NCI-H510A (cell line): ENCODE measurements around the gene GLUD2.
"Not testable (repeated sequence)": the region's sequence is repeated elsewhere in the genome, so short reads cannot be mapped to it uniquely, and the experiment has no call there.

Source experiments
- DNase-seq: peaks from one replicate; lab custom pipeline; 2025; lab: John Stamatoyannopoulos, UW

GLUD2 gene

DNA sequence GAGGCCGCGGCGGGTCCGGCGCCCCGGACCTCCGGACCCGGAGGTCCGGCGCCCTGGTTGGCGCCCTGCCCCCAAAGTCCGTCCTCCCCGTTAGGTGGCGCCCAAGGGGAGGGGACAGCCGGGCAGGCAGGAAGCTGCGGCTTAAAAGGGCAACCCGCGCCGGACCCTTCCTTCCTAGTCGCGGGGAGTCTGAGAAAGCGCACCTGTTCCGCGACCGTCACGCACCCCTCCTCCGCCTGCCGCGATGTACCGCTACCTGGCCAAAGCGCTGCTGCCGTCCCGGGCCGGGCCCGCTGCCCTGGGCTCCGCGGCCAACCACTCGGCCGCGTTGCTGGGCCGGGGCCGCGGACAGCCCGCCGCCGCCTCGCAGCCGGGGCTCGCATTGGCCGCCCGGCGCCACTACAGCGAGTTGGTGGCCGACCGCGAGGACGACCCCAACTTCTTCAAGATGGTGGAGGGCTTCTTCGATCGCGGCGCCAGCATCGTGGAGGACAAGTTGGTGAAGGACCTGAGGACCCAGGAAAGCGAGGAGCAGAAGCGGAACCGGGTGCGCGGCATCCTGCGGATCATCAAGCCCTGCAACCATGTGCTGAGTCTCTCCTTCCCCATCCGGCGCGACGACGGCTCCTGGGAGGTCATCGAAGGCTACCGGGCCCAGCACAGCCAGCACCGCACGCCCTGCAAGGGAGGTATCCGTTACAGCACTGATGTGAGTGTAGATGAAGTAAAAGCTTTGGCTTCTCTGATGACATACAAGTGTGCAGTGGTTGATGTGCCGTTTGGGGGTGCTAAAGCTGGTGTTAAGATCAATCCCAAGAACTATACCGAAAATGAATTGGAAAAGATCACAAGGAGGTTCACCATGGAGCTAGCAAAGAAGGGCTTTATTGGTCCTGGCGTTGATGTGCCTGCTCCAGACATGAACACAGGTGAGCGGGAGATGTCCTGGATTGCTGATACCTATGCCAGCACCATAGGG lies at the start of gene GLUD2:
Gene GLUD2 (plus strand): TSS at position 170 of the 979 bp plus-strand sequence. CDS start 75 bp downstream, at position 245.
- peak; percentile 21 for DNase-seq

DNA sequence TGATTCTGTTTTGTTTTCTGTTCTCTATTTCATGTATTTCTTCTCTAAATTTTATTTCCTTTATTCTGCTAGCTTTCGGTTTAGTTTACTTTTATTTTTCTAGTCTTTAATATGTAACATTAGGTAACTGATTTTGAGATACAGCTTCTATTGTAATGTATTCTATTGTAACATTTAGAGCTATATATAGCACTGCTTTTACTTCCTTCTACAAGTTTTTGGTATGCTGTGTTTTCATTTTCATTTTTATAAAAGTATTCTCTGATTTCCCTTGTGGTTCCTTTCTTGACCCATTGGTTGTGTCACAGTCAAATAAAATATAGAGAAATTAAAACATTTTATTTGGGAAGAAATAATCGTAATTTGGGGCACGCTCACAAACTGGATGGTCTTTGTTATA lies 48.0 kb upstream of the GLUD2 start:
- no peak for DNase-seq

DNA sequence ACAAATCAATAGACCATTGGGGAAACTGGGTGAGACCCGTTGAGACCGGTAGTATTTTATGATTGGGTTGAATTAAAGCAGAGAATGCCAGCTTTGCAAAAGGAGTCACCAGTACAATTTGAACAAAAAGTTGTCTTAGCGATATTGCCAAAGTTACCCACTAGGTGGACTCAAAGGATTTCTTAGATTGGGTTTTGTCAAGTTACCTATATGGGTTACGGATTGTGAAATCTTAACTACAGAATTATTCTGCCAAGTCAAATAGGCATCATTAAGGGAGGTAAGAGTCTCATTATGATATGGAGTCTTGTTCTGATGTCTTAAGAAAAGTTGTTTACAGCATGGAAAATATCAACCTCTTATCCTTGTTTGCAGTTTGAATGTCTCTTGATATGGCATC lies 46.8 kb upstream of the GLUD2 start:
- no peak for DNase-seq

GRCh38 chrX:121008920-121009319 lies 38.5 kb upstream of the GLUD2 start:
- no peak for DNase-seq

DNA sequence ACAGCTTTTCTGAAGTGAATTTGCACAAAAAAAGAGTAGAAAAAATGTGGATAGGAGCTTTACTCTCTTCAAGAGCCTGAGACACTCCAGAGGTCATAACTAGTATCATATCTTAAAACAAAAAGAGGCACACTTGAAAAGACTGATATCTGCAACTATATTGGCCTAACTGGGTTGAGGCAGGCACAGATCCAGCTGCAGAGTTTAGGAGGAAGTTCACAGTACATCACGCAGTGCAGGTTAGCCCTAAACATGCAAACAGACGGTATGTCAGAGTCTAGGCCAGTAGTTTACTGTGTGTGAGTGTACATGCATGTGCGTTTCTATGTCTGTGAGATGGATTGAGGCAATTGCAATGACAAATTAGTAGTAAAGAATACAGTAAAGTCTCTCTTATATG lies 37.6 kb upstream of the GLUD2 start:
- no peak for DNase-seq

GRCh38 chrX:121010218-121010617 lies 37.2 kb upstream of the GLUD2 start:
- DNase-seq, result no peak

DNA sequence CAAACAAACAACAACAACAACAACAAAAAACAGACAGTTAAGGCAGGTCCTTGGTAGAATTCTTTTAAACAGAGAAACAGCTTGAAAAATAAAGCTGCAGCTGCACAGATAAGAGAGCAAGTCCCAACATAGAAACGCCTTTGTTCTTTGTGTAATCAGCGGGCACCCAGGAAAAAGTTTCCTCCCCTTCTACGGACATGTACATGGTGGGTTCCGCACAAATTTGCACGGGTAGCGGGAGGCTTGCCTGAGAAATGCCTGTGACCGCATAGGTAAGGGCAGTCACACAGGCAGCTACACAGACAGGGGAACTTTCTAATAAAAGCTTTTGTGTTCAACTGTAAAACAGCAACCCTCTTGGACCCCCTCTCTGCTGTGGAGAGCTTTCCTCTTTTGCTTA lies 36.2 kb upstream of the GLUD2 start:
- no peak for DNase-seq

- no peak for DNase-seq
Observed at GRCh38 chrX:121013897-121014455, 33.4 kb upstream of the GLUD2 start.

- no peak for DNase-seq
Observed at GRCh38 chrX:121014826-121015225, 32.6 kb upstream of the GLUD2 start.

GRCh38 chrX:121028419-121028818 lies 19.0 kb upstream of the GLUD2 start:
- DNase-seq, result no peak

DNA sequence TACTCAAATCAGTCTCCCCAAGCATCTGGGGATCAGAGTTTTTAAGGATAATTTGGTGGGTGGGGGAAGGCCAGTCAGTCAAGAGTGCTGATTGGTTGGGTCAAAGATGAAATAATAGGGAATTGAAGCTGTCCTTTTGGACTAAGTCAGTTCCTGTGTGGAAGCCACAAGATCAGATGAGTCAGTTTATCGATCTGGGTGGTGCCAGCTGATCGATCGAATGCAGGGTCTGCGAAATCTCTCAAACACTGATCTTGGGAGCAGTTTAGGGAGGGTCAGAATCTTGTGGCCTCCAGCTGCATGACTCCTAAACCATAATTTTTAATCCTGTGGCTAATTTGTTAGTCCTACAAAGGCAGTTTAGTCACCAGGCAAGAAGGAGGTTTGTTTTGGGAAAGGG lies 17.3 kb upstream of the GLUD2 start:
- DNase-seq, result no peak

GRCh38 chrX:121032531-121032930 lies 14.9 kb upstream of the GLUD2 start:
- DNase-seq, result no peak

GRCh38 chrX:121036137-121036536 lies 11.3 kb upstream of the GLUD2 start:
- no peak for DNase-seq

GRCh38 chrX:121036951-121037350 lies 10.5 kb upstream of the GLUD2 start:
- no peak for DNase-seq

DNA sequence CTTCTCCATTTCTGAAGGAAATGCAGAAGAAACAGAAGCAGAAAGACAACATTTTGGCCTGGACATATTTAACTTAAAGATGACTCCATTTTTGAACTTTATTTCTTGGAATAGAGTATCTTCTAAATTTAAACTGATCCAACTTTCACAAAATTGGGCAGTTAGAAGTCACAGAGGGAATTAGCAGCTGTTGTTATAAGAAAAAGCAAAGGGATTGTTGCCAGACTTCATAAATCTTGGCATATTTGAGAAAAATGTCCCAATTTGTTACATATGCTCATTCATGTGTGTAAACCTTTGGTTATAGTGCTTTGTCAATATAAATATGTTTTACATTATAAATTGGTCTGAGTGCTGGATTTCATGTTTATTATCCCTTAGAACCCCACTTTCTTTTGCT lies 3.4 kb downstream of the GLUD2 start:
- DNase-seq, result no peak

GRCh38 chrX:121052122-121052521 lies 4.7 kb downstream of the GLUD2 start:
- no peak for DNase-seq

DNA sequence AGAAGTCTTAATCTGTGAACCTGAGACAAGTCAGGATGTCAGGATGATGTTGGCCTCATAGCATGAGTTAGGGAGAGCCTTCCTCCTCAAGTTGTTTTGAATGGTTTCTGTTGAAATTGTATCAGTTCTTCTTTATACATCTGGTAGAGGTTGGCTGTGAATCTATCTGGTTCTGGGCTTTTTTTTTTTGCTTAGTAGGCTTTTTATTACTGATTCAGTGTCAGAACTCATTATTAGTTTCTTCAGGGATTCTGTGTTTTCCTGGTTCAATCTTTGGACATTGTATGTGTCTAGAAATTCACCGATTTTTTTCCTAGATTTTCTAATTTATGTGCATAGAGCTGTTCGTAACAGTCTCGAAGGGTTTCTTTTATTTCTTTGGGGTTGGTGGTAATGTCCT lies 14.9 kb downstream of the GLUD2 start:
- DNase-seq, result no peak

GRCh38 chrX:121064579-121064978 lies 17.2 kb downstream of the GLUD2 start:
- no peak for DNase-seq

GRCh38 chrX:121084247-121084646 lies 36.8 kb downstream of the GLUD2 start:
- DNase-seq, result not testable (repeated sequence)

DNA sequence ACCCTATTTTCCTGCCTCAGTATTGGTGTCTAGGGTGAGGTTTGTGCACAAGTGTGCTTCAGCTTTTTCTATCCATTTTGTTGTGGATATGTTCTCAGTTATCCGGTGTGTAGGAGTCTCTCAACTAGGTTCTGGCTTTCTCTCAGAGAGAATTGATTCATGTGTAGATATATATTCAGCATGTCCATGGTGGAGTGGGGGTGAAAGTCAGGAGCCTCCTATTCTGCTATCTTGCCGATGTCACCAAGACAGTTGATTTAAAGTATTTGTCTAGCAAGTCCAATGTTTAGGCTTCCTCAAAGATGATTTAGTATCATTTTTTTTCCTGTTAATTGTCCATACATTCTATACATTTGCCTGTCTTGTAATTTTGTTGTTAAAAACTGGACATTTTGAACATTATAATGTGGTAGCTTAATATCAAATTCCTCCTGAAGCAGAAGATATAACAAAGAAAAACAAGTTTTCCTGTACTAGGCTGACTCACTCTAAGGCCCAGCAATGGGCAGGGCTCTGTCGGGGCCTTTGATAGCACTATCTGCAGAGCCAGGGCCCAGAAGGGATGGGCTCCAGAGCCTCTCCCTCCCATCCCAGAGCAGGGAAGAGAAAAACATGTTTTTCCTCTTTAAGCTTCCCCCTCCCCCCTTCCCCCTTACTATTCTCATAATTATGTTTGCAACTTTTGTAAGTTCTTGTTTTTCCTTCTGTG lies 37.6 kb downstream of the GLUD2 start:
- no peak for DNase-seq

- no peak for DNase-seq
Observed at GRCh38 chrX:121085612-121086010, 38.2 kb downstream of the GLUD2 start.

GRCh38 chrX:121093011-121093410 lies 45.6 kb downstream of the GLUD2 start:
- DNase-seq, result no peak
